ENCODE results near the gene TENT4A. TPM values are rescaled to one million over a fixed set of nuclear protein-coding genes. Genes with fewer than 3 reads are reported as not detected.
A peak's percentile ranks its signal among the peaks of the same experiment; 100 is the strongest.

The TENT4A gene
- total and polyA plus RNA-seq, 2 of the 13 experiments (the other 11 are each of a cell fraction or from before 2014, with no cell fraction given): 6.3 to 13.3 TPM

- TF ChIP-seq FOXO4 (CRISPR knock-in tag; conservative IDR thresholded peaks at IDR 0.05) (peak; percentile 85; the same call in 1 of the 2 replicates), THAP9 (CRISPR knock-in tag; IDR thresholded peaks at IDR 0.05; ENCODE audit: borderline replicate concordance) (peak; percentile 73; the same call in 1 of the 2 replicates), ZBTB42 (CRISPR knock-in tag; IDR thresholded peaks at IDR 0.05) (no peak), ZBTB43 (CRISPR knock-in tag; conservative IDR thresholded peaks at IDR 0.05) (no peak), HMGXB4 (CRISPR knock-in tag; IDR thresholded peaks at IDR 0.05; ENCODE audit: borderline replicate concordance in 1 of 2, low read depth in 1 of 2) (peak; percentile 37 to 76; a peak in 3 of 4 replicates), NFKB2 (CRISPR knock-in tag; IDR thresholded peaks at IDR 0.05; ENCODE audit: borderline replicate concordance) (peak; percentile 91; the same call in 1 of the 2 replicates), NR0B2 (CRISPR knock-in tag; IDR thresholded peaks at IDR 0.05) (peak; percentile 78; the same call in 1 of the 2 replicates), HNRNPLL (IDR thresholded peaks at IDR 0.05; ENCODE audit: low read depth, low read length, poor library complexity, severe bottlenecking) (peak; percentile 86), ARID5B (CRISPR knock-in tag; IDR thresholded peaks at IDR 0.05) (peak; percentile 63; the same call in 1 of the 2 replicates), MIER3 (CRISPR knock-in tag; IDR thresholded peaks at IDR 0.05; ENCODE audit: borderline replicate concordance) (0 out of 2 replicates have a peak, but pooled peaks have one; percentile 11), ZNF430 (CRISPR knock-in tag; IDR thresholded peaks at IDR 0.05) (peak; percentile 96; the same call in 1 of the 2 replicates), ZNF10 (CRISPR knock-in tag; IDR thresholded peaks at IDR 0.05; ENCODE audit: borderline replicate concordance, low read depth) (no peak), RNF2 (conservative IDR thresholded peaks at IDR 0.05; ENCODE audit: low read depth) (peak; percentile 86), ZNF567 (CRISPR knock-in tag; IDR thresholded peaks at IDR 0.05; ENCODE audit: borderline replicate concordance) (peak; percentile 92)
Measured at GRCh38 chr5:6712577-6713273, 507 bp upstream of the TENT4A start (continued).

Measured in HepG2 (cell line).